NCI-H2227 (cell line): Measurements from ENCODE around the gene TFEB.
"Not testable (repeated sequence)": the region's sequence is repeated elsewhere in the genome, so short reads cannot be mapped to it uniquely, and the experiment has no call there.

Experiments used
- DNase-seq: peaks from one replicate; lab custom pipeline; 2025; ENCODE audit not compliant: unreplicated experiment; lab: John Stamatoyannopoulos, UW

Gene TFEB

DNA sequence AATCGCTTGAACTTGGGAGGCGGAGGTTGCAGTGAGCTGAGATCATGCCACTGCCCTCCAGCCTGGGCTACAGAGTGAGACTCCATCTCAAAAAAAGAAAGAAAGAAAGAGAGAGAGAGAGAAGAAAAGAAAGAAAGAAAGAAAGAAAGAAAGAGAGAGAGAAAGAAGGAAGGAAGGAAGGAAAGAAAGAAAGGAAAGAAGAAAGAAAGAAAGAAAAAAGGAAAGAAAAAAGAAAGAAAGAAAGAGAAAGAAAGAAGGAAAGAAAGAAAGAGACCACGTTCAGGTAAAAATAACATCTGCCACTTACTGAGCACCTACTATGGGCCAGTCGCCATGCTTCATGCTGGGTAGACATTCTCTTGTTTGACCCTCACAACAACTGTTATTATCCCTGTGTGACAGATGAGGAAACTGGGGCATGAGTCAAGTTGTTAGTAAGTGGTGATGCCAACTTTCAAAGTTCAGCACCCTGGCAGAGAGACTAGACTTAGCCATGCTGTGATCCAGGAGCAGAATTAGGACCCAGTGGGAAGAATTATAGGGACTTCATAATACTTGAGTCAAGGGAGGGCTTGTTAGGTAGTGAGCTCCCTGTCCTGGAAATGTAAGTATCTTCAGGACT, 30.7 kb upstream of the TFEB start:
- DNase-seq = not testable (repeated sequence)

DNA sequence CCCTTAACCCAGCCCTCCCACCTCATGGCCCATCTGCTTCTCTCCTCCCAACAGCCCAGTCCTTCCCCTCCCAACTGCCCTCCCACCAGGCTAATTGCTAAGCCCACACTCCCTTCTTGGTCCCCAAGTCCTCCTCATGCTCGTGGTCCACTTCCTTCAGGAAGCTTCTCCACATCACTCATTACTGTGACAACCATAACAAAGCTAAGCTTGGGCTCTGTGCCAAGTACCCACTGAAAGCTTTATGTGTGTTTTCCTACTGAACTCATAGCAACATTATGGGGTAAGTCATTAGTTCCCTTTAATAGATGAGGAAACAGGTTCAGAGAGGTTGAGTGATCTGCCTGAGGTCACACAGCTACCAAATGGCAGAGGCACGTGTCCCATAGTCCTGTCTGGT, 28.1 kb upstream of the TFEB start:
- DNase-seq = no peak

- DNase-seq = no peak
Observed at GRCh38 chr6:41759905-41760579, 24.6 kb upstream of the TFEB start.

- DNase-seq = no peak
Observed at GRCh38 chr6:41759106-41759904, 23.9 kb upstream of the TFEB start.

DNA sequence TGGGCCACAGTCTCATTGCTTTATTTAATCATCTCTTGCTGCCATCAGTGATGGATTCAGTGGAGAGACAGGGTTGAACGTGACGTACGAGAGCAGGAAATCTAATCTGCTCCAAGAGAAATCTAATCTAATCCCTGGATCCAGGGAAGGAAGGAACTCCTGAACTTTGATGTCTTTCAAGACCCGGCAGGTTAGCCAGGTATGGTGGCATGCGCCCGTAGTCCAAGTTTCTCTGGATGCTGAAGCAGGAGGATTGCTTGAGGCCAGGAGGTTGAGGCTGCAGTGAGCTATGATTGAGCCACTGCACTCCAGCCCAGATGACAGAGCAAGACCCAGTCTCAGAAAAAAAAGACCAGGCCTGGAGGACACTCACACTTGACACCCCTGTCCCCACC, 23.2 kb upstream of the TFEB start:
- no peak for DNase-seq

GRCh38 chr6:41757931-41758640, 22.7 kb upstream of the TFEB start:
- DNase-seq = no peak

DNA sequence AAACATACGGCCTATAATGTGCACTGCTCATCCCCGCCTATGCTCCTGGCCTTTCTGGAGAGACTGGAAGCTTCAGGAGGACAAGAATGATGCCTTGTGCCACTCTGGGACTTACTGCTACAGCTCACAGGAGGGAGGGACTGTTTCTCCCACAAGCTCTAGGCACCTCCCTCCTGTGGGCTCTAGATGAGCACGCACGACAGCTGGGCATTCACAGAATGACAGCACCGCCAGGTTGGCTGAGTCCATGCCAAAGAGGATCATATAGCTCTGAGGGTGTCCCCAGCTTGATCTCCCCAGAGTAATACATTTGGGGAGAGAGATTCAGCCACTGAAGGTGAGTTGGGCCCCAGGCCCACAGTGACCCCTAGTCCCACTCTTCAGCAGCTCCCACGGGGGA, 21.9 kb upstream of the TFEB start:
- DNase-seq = no peak

DNA sequence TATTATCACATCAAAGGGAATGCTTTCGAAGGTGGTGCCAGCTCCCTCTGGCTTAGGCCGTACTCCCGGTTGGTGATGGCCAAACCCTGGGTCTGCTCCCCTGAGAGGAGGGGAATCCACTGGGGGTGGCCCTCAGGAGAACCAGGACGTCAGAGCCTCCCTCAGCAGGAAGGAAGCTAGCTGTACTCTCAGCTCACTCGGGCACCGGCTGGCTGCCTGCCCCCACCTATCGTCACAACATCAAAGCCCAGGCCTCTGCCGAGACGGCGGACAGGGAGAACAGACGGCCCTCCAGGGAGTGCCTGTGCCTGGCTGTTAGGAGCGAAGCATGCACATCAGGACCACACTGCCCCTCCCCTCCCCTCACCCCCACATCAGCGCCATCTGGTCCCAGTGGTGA, 20.9 kb upstream of the TFEB start:
- no peak for DNase-seq

- DNase-seq = no peak
Observed at GRCh38 chr6:41755895-41756294, 20.5 kb upstream of the TFEB start.

DNA sequence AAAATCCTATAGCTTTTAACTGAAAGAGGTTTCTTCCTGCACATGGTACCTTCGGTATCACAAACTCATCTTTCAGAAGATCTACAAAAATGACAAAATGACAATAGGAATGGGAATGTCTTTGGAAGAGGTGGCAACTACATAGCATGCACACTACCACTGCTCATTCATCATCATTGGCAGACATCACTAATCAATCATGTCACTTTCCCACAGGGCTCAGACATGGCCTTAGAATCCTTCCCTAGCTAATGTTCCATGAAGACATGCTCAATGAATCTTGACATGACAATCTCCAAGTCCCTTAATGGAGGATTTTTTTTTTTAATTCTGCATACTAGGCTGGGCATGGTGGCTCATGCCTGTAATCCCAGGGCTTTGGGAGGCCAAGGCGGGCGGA, 15.0 kb upstream of the TFEB start:
- no peak for DNase-seq

GRCh38 chr6:41748542-41748941, 13.1 kb upstream of the TFEB start:
- DNase-seq = no peak

DNA sequence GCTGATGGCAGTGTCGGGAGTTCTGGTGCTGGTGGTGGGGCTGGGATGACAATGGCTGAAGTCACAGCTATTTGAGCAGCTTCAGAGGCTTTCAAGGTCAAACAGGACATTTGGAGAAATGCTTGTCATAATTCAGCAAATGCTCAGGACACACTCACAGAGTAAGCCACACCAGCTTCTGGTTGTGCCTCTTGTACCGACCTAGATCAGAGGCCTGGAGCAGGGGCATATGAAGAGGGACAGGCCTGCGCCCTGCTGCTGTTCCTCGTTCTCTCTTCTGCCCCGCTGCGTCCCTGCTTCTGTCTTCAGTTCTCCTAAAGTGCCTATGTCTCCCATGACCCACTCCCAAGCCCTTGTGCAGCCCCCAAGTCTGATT, 12.7 kb upstream of the TFEB start:
- DNase-seq = no peak

DNA sequence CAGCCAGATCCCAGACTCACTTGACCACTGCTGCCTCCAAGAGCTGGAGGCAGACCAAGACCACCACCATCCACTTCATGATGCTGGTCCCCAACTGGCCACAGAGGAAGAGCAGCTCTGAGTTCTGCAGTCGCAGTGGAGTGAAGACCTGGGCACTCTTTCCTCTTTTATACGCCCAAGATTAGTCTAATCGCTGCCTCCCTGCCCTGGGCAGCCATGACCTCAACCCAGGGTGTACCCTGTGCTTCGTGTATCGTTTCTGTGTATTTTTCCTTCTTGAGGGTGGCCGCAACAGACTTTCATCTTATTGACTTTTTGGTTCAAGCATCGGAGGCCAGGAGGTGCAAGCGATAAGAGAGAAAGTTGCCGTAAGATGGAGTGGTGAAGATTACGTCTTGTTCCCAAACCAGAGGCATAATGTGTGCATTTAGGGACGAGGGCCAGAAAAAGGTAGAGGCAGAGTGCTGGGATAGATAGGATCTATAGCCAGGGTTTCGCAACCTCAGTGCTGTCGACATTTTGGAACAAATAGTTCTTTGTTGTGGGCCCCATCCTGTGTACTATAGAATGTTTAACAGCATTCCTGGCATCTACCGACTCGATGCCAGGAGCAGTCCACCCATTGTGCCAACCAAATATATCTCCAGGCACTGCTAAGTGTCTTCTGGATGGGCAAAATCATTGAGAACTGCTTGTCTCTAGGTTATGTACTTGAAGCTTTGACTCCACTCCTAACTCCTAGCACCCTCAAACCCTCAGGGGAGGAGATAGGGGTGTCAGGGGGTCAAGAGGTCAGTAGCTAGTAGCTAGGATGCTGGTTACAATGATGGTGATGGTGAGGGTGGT, 12.1 kb upstream of the TFEB start, which contains the start of gene PGC:
PGC (minus strand) TSS at position 142 of the 846 bp plus-strand sequence; CDS start at position 79, 63 bp downstream.
- DNase-seq = no peak

DNA sequence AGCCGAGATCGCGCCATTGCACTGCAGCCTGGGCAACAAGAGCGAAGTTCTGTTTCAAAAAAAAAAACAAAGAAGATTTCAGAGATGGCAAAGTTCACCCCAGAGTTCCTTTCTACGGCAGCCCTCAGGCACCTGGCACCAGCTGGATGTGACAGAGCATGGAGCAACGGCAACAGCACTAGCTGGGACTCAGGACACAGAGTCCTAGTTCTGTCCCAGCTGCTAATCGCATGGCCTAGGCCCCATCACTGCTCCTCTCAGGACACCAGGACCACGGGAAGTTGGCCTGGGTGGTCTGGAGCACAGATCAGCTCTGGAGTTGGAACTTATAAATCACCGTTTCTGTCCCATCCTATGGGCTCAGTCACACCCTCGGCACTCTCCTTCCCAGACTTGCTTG, 10.7 kb upstream of the TFEB start:
- DNase-seq = no peak

DNA sequence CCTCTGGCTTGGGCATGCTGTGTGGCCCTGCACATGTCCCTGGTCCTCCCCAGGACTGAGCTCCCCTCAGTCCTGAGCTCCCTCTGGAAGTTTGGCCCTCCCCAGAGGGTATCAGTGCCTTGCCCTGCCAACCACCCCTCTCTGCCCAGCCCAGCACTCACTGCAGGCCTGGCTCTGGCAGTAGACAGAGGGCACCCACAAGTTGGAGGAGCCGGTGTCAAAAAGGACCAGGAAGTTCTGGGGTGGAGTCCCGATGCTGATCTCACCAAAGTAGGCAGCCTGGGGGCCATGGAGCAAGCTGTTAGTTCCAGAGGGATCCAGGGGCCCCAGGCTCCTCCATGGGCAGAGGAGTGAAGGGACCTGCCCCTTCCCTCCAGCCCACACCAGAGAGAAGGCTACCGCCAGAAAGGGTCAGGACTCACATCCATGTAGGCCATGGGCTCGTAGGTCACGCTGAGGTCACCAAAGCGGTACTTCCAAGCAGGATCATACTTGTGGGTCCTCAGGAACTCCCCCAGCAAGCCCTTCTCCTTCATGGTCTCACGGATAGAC, 8.9 kb upstream of the TFEB start:
- DNase-seq = no peak

- no peak for DNase-seq
Observed at GRCh38 chr6:41743406-41744235, 8.2 kb upstream of the TFEB start.

GRCh38 chr6:41741625-41742490, 6.5 kb upstream of the TFEB start:
- DNase-seq = no peak

- no peak for DNase-seq
Observed at GRCh38 chr6:41740366-41741162, 5.2 kb upstream of the TFEB start.
